IMR-90 (cell line): ENCODE data around the gene GPSM1. TPM values are rescaled to one million over a fixed set of nuclear protein-coding genes. Genes with fewer than 3 reads are reported as not detected.

Experiments used
- ATAC-seq: fragments of 200-7000 bp; cut with Tn5 transposase; 2 replicates; pipeline ENCODE4 v1.9.1; 2020; ENCODE audit warnings: low read depth, mild to moderate bottlenecking, moderate library complexity
- BruUV-seq: library from RNA; stranded (reverse); fragments of 400-500 nt; replicated peaks from 2 replicates; lab custom pipeline; 2021; lab: Mats Ljungman, UMichigan
- CTCF ChIA-PET: fragments of 300-600 bp; formaldehyde crosslinking; extraction: SDS; loops from one replicate; lab custom pipeline; 2021; ENCODE audit warnings: antibody characterized with exemption; lab: Yijun Ruan, JAX
- POLR2A ChIA-PET: fragments of 300-600 bp; sonication (Branson Sonifier 250); formaldehyde crosslinking; loops from one replicate; lab custom pipeline; 2022; ENCODE audit warnings: antibody characterized with exemption; ENCODE audit not compliant: unreplicated experiment; lab: Charles Lee
- DNase-seq: peaks from one replicate; pipeline ENCODE4 v3.0.0; 2013
- H2AFZ ChIP-seq: replicated peaks from 2 replicates; pipeline ENCODE3; 2013; ENCODE audit warnings: low read length, mild to moderate bottlenecking; ENCODE audit not compliant: poor library complexity
- H2AK5ac ChIP-seq: 2 replicates; pipeline ENCODE4 v1.6.1; 2013; ENCODE audit warnings: low read depth, low read length, inconsistent platforms
- H2AK9ac ChIP-seq: replicated peaks from 2 replicates; pipeline ENCODE3; 2013; ENCODE audit warnings: mild to moderate bottlenecking, low read depth, low read length, moderate library complexity; ENCODE audit not compliant: poor library complexity
- H2BK120ac ChIP-seq: 2 replicates; pipeline ENCODE4 v1.6.1; 2013; ENCODE audit warnings: low read depth, low read length, inconsistent platforms
- H2BK15ac ChIP-seq: 3 replicates; pipeline ENCODE4 v1.6.1; 2013; ENCODE audit warnings: low read depth, low read length, inconsistent platforms
- H2BK20ac ChIP-seq: 2 replicates; pipeline ENCODE4 v1.6.1; 2013; ENCODE audit warnings: low read depth, mild to moderate bottlenecking, inconsistent platforms, low read length, moderate library complexity
- H2BK5ac ChIP-seq: 2 replicates; pipeline ENCODE4 v1.6.1; 2013; ENCODE audit warnings: mild to moderate bottlenecking, low read depth, low read length, inconsistent platforms; ENCODE audit not compliant: poor library complexity, severe bottlenecking
- H3K14ac ChIP-seq: replicated peaks from 2 replicates; pipeline ENCODE4 v1.6.1; 2013; ENCODE audit warnings: low read depth, low read length, inconsistent platforms
- H3K18ac ChIP-seq: 2 replicates; pipeline ENCODE4 v1.6.1; 2013; ENCODE audit warnings: low read depth, low read length, control low read depth
- H3K23ac ChIP-seq: 2 replicates; pipeline ENCODE4 v1.6.1; 2013; ENCODE audit warnings: low read depth, low read length, inconsistent platforms
- H3K27ac ChIP-seq: 2 replicates; pipeline ENCODE4 v1.5.1; 2013; ENCODE audit warnings: mild to moderate bottlenecking, control low read depth, low read length; ENCODE audit not compliant: insufficient read depth
- H3K27me3 ChIP-seq: 2 replicates; pipeline ENCODE4 v1.6.1; 2013; ENCODE audit warnings: low read length; ENCODE audit not compliant: control insufficient read depth, insufficient read depth
- H3K36me3 ChIP-seq: 2 replicates; pipeline ENCODE4 v1.6.1; 2013; ENCODE audit warnings: low read length, mixed read lengths; ENCODE audit not compliant: control insufficient read depth, insufficient read depth
- H3K4ac ChIP-seq: 2 replicates; pipeline ENCODE4 v1.6.1; 2013; ENCODE audit warnings: low read depth, low read length, inconsistent platforms
- H3K4me1 ChIP-seq: 2 replicates; pipeline ENCODE4 v1.6.1; 2013; ENCODE audit warnings: low read length, mixed read lengths; ENCODE audit not compliant: control insufficient read depth, insufficient read depth
- H3K4me2 ChIP-seq: 2 replicates; pipeline ENCODE4 v1.6.1; 2013; ENCODE audit warnings: low read depth, mild to moderate bottlenecking, control low read depth, low read length, moderate library complexity
- H3K4me3 ChIP-seq: 2 replicates; pipeline ENCODE4 v1.5.1; 2013; ENCODE audit warnings: low read depth, mild to moderate bottlenecking, control low read depth, low read length, moderate library complexity; ENCODE audit not compliant: insufficient read depth
- H3K56ac ChIP-seq: 2 replicates; pipeline ENCODE4 v1.6.1; 2013; ENCODE audit warnings: low read length, inconsistent platforms; ENCODE audit not compliant: insufficient read depth; ENCODE audit errors: extremely low read depth
- H3K79me1 ChIP-seq, 2 experiments: 2 replicates each; pipeline ENCODE4 v1.6.1; 2013; ENCODE audit warnings: low read length in 2 of 2, inconsistent platforms in 1 of 2, low read depth in 1 of 2
- H3K9ac ChIP-seq: 2 replicates; pipeline ENCODE4 v1.6.1; 2013; ENCODE audit warnings: low read depth, low read length, control low read depth
- H3K9me1 ChIP-seq: 2 replicates; pipeline ENCODE4 v1.6.1; 2013; ENCODE audit warnings: low read length, inconsistent platforms; ENCODE audit not compliant: insufficient read depth
- H3K9me3 ChIP-seq: 2 replicates; pipeline ENCODE4 v1.6.1; 2013; ENCODE audit warnings: low read length; ENCODE audit not compliant: control insufficient read depth, insufficient read depth
- H4K20me1 ChIP-seq: 2 replicates; pipeline ENCODE4 v1.6.1; 2013; ENCODE audit warnings: low read length, inconsistent platforms; ENCODE audit not compliant: insufficient read depth
- H4K5ac ChIP-seq: 2 replicates; pipeline ENCODE4 v1.6.1; 2013; ENCODE audit warnings: mild to moderate bottlenecking, low read depth, low read length, control low read depth
- H4K8ac ChIP-seq, 2 experiments: 2 replicates each; pipeline ENCODE4 v1.6.1; 2013; ENCODE audit warnings: low read depth in 2 of 2, low read length in 2 of 2, control low read depth in 1 of 2, inconsistent platforms in 1 of 2
- H4K91ac ChIP-seq: 2 replicates; pipeline ENCODE4 v1.6.1; 2013; ENCODE audit warnings: low read depth, low read length, inconsistent platforms; ENCODE audit not compliant: insufficient read depth
- BHLHE40 ChIP-seq: fragments of 150-350 bp; IDR thresholded peaks from 2 replicates; pipeline ENCODE4 v1.6.1; 2016; ENCODE audit warnings: mild to moderate bottlenecking, low read depth, low read length
- CEBPB ChIP-seq: IDR thresholded peaks from 2 replicates; pipeline ENCODE4 v1.6.1; 2012; ENCODE audit warnings: low read depth, low read length, improper control_type of control experiment
- CHD1 ChIP-seq: IDR thresholded peaks from 2 replicates; pipeline ENCODE4 v1.6.1; 2012; ENCODE audit warnings: low read depth, low read length, improper control_type of control experiment
- FOS ChIP-seq: fragments of 150-350 bp; IDR thresholded peaks from 2 replicates; pipeline ENCODE4 v1.6.1; 2016; ENCODE audit warnings: low read depth, low read length
- MAFK ChIP-seq: IDR thresholded peaks from 2 replicates; pipeline ENCODE4 v1.6.1; 2012; ENCODE audit warnings: low read depth, low read length, improper control_type of control experiment
- MAZ ChIP-seq: IDR thresholded peaks from 2 replicates; pipeline ENCODE4 v1.6.1; 2012; ENCODE audit warnings: low read depth, mild to moderate bottlenecking, low read length, improper control_type of control experiment, moderate library complexity, borderline replicate concordance
- MXI1 ChIP-seq: IDR thresholded peaks from 2 replicates; pipeline ENCODE4 v1.6.1; 2012; ENCODE audit warnings: low read depth, mild to moderate bottlenecking, low read length, moderate library complexity, borderline replicate concordance
- NFE2L2 ChIP-seq: fragments of 150-350 bp; IDR thresholded peaks from 2 replicates; pipeline ENCODE4 v1.6.1; 2016; ENCODE audit warnings: low read depth, mild to moderate bottlenecking, low read length
- POLR2A ChIP-seq: IDR thresholded peaks from 2 replicates; pipeline ENCODE4 v1.6.1; 2012; ENCODE audit warnings: mild to moderate bottlenecking, low read depth, low read length
- RAD21 ChIP-seq: IDR thresholded peaks from 2 replicates; pipeline ENCODE4 v1.6.1; 2012; ENCODE audit warnings: low read length, improper control_type of control experiment
- RCOR1 ChIP-seq: IDR thresholded peaks from 2 replicates; pipeline ENCODE4 v1.6.1; 2012; ENCODE audit warnings: mild to moderate bottlenecking, low read length, improper control_type of control experiment; ENCODE audit not compliant: insufficient replicate concordance
- RFX5 ChIP-seq: IDR thresholded peaks from 2 replicates; pipeline ENCODE4 v1.8.0; 2012; ENCODE audit warnings: low read depth, mild to moderate bottlenecking, low read length, moderate library complexity
- SMC3 ChIP-seq: fragments of 150-350 bp; IDR thresholded peaks from 2 replicates; pipeline ENCODE4 v1.6.1; 2016; ENCODE audit warnings: low read depth, mild to moderate bottlenecking, antibody characterized with exemption, low read length, moderate library complexity
- WGBS, 2 experiments: methylation state at CpG; one replicate each; pipeline versions ENCODE4 v1.1.5 to v1.1.7; 2013; ENCODE audit warnings: missing lambda C conversion rate in 2 of 2; ENCODE audit not compliant: insufficient read length in 1 of 2; ENCODE audit errors: extremely low coverage in 2 of 2; 5-methylcytosine and 5-hydroxymethylcytosine counted together
- dilution Hi-C: fragments of 300-500 bp; cut with HindIII; formaldehyde crosslinking; loops from one replicate; pipeline ENCODE4 v1.14.3; 2018; ENCODE audit warnings: low sequenced_read_pairs; ENCODE audit not compliant: unreplicated experiment
- in situ Hi-C: fragments of 300-500 bp; cut with MboI; formaldehyde crosslinking; loops from 3 replicates; pipeline ENCODE4 v1.14.3; 2019; ENCODE audit warnings: low sequenced_read_pairs, inconsistent platforms, mixed read lengths
- intact Hi-C: fragments of 100-400 bp; cut with micrococcal nuclease; formaldehyde crosslinking; loops from 2 replicates; pipeline ENCODE4 v1.10.0; 2022
- polyA plus RNA-seq, 3 experiments: library from polyadenylated mRNA; depleted of rRNA; stranded (reverse); fragments of >200 nt; gene quantifications; 2 replicates each; pipeline ENCODE4 v1.2.3, GENCODE V29; 2012; ENCODE audit warnings: low replicate concordance in 1 of 3
- total RNA-seq: library from RNA; depleted of rRNA; stranded (reverse); fragments of >200 nt; gene quantifications from 2 replicates; pipeline ENCODE4 v1.2.3, GENCODE V29; 2012
- TF ChIP-seq, protein P1 (sequence below): fragments of 150-350 bp; IDR thresholded peaks from 2 replicates; pipeline ENCODE4 v1.6.1; 2016; ENCODE audit warnings: low read depth, mild to moderate bottlenecking, low read length, moderate library complexity, borderline replicate concordance
- TF ChIP-seq, protein P2 (sequence below): conservative IDR thresholded peaks from 2 replicates; pipeline ENCODE4 v1.5.1; 2012; ENCODE audit warnings: mild to moderate bottlenecking, low read depth, low read length, improper control_type of control experiment

GPSM1 gene
- total and polyA plus RNA-seq, 2 of the 4 experiments (the other 2 are of a cell fraction), result 28.7 to 71.2 TPM

DNA sequence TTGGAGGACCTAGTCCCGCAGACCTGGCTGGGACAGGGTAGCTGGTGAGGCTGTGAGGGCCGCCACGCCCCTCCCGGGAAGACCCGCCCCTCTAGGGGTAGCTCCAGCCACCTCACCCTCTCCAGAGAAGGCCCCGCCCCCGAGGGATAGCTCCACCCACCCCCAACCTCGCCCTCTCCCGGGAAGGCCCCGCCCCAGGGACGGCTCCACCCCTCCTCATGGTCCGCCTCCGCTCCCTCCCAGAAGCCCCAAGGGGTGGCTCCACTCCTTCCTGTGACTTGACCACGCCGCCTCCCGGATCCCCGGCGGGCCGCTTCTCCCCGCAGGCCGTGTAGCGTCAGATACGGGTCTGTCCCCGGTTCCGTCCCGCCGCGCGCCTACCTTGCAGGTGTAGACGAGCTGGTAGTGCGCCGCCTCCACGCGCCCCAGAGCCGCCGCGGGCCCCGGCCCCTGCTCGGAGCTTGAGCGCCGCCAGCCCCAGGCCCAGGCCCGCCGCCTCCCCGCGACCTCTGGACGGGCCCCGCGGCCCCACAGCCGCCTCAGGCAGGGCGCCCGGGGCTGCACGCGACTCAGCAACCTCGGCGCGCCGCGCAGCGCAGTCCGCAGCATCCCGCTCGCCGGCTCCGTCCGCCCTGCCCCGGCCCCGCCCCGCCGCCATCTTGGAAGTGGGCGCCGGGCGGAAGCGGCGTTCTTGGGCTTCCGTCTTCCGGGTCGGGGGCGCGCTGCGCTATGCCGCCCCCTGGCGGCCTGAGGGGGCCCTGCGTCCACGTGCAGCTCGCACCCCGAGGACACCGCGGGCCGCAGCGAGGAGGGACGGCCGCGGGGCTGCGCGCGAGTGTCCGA, 36.0 kb downstream of the GPSM1 start, which contains the start of gene DNLZ:
Gene DNLZ, minus strand, starts transcription at position 639 of the 843 bp plus-strand sequence. Its CDS starts 30 bp downstream, at position 609.
- peak within 1 kb of the TSS; percentile 56; the same call in 1 of the 3 replicates for H2BK15ac ChIP-seq
- peak within 1 kb of the TSS; percentile 99 for H2AK5ac ChIP-seq
- peak within 1 kb of the TSS; percentile 85 for H3K4me3 ChIP-seq
- peak within 1 kb of the TSS; percentile 96 for H2AFZ ChIP-seq
- no peak within 1 kb of the TSS for H3K18ac ChIP-seq
- no peaks in the 10 kb centered on the region for H3K9me3 ChIP-seq
- peak within 1 kb of the TSS; percentile 94 for H3K4ac ChIP-seq
- peak within 1 kb of the TSS; percentile 4; the same call in 1 of the 2 replicates for H2BK20ac ChIP-seq
- H3K27ac ChIP-seq, result peak within 1 kb of the TSS; percentile 83
- peak within 1 kb of the TSS; percentile 76 for H3K9ac ChIP-seq
- H4K20me1 ChIP-seq, result no peaks in the 10 kb centered on the region; the same call in 1 of the 2 replicates
- DNase-seq (peak; percentile 91), ATAC-seq (peak; percentile 90)
- ChIA-PET CTCF (interaction anchor here (0.9 to 1.6 kb wide), 5 partner anchors 9 to 51 kb away, joined by 3 to 8 read pairs (median 3); no protein-coding TSS in a partner anchor), POLR2A (interaction anchor here (0.5 to 0.8 kb wide), 5 partner anchors 34 to 51 kb away, joined by 3 to 4 read pairs (median 3); partner anchors contain the start of gene GPSM1)
- H2AK9ac ChIP-seq, result peak within 1 kb of the TSS; percentile 100
- H3K4me2 ChIP-seq, result peak within 1 kb of the TSS; percentile 90
- no TSS peak for BruUV-seq
- peaks cover 29% of the 10 kb centered on the region for H3K4me1 ChIP-seq
- H3K36me3 ChIP-seq, result peaks cover 7% of the 10 kb centered on the region; the same call in 1 of the 2 replicates
- H3K56ac ChIP-seq, result peak within 1 kb of the TSS; percentile 76
- in situ Hi-C loops, result no loop called here
- dilution Hi-C loops, result no loop called here
- no peaks in the 10 kb centered on the region for H3K27me3 ChIP-seq
- 1% methylated on average over 32 of the region's 97 CpGs; no CpG with 5 or more reads in 1 of the 2 experiments for WGBS, 2 experiments
- H4K5ac ChIP-seq, result peak within 1 kb of the TSS; percentile 80
- H4K8ac ChIP-seq, result peak within 1 kb of the TSS; percentile 81 to 87
- H2BK5ac ChIP-seq, result peak within 1 kb of the TSS; percentile 84
- peak within 1 kb of the TSS; percentile 84 for H4K91ac ChIP-seq
- peak within 1 kb of the TSS; percentile 8; the same call in 1 of the 2 replicates for H3K23ac ChIP-seq
- H3K14ac ChIP-seq, result peak within 1 kb of the TSS; percentile 96
- peaks cover 3 to 31% of the 10 kb centered on the region in 2 experiments; a peak in 3 of 4 replicates for H3K79me1 ChIP-seq
- peaks cover 6% of the 10 kb centered on the region for H3K9me1 ChIP-seq
- H2BK120ac ChIP-seq, result peak within 1 kb of the TSS; percentile 72
- intact Hi-C loops, result loop anchor here (1.0 kb wide), 1 partner anchor 51 kb away; no protein-coding TSS in a partner anchor
- TF ChIP-seq MAFK (no peak), CHD1 (no peak), NFE2L2 (no peak), MAZ (peak; percentile 83), SMC3 (peak; percentile 51), RFX5 (no peak), RAD21 (peak; percentile 54), BHLHE40 (peak; percentile 98), POLR2A (peak; percentile 75), CEBPB (no peak), RCOR1 (peak; percentile 22), MXI1 (peak; percentile 71), FOS (no peak)
- TF ChIP-seq, protein P1, sequence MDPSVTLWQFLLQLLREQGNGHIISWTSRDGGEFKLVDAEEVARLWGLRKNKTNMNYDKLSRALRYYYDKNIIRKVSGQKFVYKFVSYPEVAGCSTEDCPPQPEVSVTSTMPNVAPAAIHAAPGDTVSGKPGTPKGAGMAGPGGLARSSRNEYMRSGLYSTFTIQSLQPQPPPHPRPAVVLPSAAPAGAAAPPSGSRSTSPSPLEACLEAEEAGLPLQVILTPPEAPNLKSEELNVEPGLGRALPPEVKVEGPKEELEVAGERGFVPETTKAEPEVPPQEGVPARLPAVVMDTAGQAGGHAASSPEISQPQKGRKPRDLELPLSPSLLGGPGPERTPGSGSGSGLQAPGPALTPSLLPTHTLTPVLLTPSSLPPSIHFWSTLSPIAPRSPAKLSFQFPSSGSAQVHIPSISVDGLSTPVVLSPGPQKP, result no peak
- TF ChIP-seq, protein P2, sequence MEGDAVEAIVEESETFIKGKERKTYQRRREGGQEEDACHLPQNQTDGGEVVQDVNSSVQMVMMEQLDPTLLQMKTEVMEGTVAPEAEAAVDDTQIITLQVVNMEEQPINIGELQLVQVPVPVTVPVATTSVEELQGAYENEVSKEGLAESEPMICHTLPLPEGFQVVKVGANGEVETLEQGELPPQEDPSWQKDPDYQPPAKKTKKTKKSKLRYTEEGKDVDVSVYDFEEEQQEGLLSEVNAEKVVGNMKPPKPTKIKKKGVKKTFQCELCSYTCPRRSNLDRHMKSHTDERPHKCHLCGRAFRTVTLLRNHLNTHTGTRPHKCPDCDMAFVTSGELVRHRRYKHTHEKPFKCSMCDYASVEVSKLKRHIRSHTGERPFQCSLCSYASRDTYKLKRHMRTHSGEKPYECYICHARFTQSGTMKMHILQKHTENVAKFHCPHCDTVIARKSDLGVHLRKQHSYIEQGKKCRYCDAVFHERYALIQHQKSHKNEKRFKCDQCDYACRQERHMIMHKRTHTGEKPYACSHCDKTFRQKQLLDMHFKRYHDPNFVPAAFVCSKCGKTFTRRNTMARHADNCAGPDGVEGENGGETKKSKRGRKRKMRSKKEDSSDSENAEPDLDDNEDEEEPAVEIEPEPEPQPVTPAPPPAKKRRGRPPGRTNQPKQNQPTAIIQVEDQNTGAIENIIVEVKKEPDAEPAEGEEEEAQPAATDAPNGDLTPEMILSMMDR, result peak; percentile 98
